ENCODE data around the gene BCL11B.

BCL11B gene

GRCh38 chr14:99258876-99259726, 12.9 kb downstream of the BCL11B start:
- TF ChIP-seq, protein P1, sequence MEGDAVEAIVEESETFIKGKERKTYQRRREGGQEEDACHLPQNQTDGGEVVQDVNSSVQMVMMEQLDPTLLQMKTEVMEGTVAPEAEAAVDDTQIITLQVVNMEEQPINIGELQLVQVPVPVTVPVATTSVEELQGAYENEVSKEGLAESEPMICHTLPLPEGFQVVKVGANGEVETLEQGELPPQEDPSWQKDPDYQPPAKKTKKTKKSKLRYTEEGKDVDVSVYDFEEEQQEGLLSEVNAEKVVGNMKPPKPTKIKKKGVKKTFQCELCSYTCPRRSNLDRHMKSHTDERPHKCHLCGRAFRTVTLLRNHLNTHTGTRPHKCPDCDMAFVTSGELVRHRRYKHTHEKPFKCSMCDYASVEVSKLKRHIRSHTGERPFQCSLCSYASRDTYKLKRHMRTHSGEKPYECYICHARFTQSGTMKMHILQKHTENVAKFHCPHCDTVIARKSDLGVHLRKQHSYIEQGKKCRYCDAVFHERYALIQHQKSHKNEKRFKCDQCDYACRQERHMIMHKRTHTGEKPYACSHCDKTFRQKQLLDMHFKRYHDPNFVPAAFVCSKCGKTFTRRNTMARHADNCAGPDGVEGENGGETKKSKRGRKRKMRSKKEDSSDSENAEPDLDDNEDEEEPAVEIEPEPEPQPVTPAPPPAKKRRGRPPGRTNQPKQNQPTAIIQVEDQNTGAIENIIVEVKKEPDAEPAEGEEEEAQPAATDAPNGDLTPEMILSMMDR (IDR thresholded peaks at IDR 0.05), result no peak

DNA sequence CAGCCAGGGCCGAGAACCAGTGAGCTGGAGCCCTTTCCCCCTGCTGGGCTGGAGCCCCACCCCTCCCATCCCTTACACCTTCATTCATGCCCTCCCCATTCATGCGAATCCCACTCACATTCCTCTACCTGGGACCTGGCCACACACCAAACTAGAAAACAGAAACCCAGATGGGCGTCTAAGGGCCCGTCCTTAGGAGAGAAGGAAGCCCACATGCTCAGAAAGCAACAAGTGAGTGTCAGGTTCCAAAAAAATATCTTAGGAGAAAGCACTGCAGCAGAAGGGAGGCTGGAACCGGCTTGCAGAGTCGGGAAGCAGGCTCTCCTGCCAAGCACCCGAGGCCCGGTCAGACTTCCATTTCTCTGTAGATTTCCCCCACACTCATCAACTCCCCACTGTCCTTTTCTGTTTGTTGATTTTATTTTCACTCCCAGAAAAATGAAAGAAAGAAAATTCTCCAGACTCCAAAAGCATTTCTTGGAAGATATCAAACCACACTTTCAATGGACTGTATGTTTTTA, 13.6 kb downstream of the BCL11B start:
- TF ChIP-seq, protein P1 (IDR thresholded peaks at IDR 0.05), result no peak

GRCh38 chr14:99257673-99258221, 14.2 kb downstream of the BCL11B start:
- TF ChIP-seq, protein P1 (IDR thresholded peaks at IDR 0.05), result no peak

DNA sequence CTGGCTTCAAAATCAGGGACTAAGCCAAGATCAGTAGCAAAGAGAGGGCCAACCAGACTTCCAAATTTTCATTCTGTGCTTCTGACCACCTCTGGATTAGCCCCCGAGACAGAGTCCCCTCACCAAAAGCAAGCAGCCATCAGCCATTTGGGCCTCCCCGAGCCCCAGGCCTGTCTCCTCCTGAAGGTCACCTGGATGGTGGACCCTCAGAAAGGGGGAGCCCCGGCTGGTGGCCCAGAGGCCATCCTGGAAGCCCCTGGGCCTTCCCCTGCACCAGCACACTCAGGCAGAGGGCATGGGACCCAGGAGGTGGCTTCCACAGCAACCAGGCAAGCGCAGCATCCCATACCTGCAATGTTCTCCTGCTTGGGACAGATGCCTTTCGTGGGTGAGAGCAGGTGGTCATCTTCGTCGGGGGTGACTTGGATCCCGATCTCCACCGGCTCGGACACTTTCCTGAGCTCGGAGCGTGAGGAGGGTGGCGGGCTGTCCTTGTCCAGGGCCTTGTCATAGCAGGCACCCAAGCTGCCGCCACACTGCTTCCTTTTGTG, 14.8 kb downstream of the BCL11B start:
- TF ChIP-seq, protein P1 (IDR thresholded peaks at IDR 0.05), result no peak

DNA sequence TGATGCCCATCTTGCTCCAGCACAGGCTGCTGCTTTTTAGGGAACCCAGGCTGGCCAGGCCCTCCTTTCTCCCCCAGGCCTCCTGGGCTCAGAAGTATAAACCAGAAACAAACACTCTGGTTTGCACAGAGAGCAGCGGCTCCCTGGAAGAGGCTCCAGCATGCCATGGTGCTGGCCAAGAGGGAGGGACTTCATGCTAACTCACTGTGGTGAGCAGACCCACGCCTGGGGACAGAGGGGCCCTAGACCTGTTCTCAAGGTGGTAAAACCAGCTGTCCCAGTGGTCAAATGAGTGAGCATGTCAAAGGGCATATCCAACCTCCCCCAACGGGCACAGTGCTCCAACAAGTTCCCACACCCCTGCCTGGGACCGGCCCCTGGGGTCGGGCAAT, 15.5 kb downstream of the BCL11B start:
- TF ChIP-seq, protein P1 (IDR thresholded peaks at IDR 0.05), result no peak

DNA sequence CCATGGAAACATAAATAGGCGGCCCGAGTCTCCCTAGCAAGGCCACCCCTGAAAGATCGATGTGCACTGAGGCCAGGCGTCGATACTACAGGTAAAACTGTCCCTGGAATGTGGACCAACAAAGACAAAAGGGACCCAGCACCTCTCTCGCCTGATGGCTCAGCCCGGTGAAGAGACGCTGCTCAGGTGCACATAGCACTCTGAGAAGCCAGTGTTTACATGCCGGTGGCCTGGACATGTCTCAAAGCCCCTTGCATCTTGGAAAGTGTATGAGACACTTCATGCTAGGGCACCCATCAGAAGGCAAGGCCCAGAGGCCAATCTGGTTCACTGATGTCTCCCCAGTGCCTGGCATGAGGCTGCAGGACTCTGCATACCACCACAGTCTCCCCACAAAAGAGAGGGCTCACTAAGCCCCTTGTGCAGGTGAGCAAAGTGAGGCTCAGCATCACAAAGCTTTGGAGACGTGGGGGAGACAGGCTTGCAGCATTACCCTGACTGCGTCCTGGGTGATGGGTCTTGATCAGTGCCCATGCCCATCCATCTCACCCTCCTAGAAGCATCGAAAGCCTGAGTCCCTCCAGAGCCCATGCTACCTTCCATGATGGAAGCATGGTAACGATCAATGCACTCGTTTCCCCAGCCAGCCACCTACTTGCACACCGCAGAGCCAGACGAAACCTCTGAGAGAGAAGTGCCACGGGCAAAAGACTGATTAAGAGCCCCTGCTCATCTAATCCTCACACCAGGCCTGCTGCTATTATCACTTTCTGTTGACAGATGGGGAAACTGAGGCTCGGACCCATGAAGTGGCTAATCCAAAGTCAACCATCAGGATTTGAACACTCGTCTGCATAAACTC, 16.1 kb downstream of the BCL11B start:
- TF ChIP-seq, protein P1 (IDR thresholded peaks at IDR 0.05), result no peak

Data from LNCAP (cell line).